ENCODE results near the gene RHBDL3. TPM values are rescaled to one million over a fixed set of nuclear protein-coding genes. Genes with fewer than 3 reads are reported as not detected.
A peak's percentile ranks its signal among the peaks of the same experiment; 100 is the strongest.
"Not testable (repeated sequence)": the region's sequence is repeated elsewhere in the genome, so short reads cannot be mapped to it uniquely, and the experiment has no call there.

The RHBDL3 gene
- total RNA-seq, 1 donor from 2014 or later = 0.25 TPM

DNA sequence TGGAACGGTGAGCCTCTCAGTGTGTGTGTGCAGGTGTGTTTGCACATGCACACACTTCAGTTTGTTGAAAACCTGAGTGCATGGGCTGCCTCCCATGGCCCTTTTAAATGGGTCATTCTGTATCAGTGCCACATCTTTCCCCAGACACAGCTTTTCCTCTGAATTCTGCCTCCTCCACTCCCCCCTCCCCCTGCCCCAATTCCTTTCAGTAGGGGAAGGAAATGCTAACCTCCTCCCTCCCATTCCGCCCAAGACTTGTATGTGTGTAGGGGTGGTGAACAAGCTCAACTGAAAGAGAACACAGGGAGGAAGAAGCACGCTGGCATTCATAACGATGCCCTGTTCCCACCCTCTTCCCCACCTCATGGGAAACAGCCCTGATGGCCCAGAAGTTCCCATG lies 42.0 kb downstream of the RHBDL3 start:
- Mint-ChIP-seq H3K27me3 (ENCODE audit: low read depth) (peaks cover 4% of the 10 kb centered on the region), H3K4me1 (ENCODE audit: low read depth) (peaks cover 11% of the 10 kb centered on the region), H3K9me3 (ENCODE audit: low read depth) (no peaks in the 10 kb centered on the region), H3K4me3 (ENCODE audit: unreplicated experiment) (no peak overlapping the region), H3K27ac (ENCODE audit: unreplicated experiment) (no peak overlapping the region), H3K36me3 (ENCODE audit: low read depth) (no peaks in the 10 kb centered on the region)
- TF ChIP-seq CTCF (IDR thresholded peaks at IDR 0.05) = no peak
- DNase-seq (ENCODE audit: low spot score) = no peak

DNA sequence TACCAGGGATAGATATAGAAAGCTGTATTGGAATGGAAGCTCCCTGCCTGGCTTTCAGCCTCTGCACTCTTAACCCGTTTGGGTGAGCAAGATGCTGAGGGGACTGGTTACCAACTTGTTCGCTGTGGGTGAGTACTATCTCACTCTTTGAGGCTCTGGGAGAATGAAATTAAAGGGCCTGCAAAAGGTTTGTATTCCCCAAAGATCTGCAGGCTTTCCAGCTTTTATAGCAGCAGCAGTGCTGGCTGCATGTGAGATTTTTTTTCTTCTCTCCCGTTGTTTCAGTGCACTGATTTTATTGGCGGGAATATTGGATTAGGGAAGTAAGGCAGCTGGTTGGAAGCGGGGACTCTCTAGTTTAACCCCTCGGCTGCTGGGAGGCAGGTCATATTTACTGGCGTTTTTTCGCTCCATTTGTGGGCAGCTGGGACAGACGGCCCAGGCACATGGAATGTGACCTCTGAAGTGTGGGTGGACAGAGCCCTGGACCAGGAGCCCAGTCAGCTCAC lies 45.5 kb downstream of the RHBDL3 start:
- Mint-ChIP-seq H3K4me3 (ENCODE audit: unreplicated experiment) (no peak overlapping the region), H3K4me1 (ENCODE audit: low read depth) (peaks cover 6% of the 10 kb centered on the region), H3K27ac (ENCODE audit: unreplicated experiment) (no peak overlapping the region), H3K36me3 (ENCODE audit: low read depth) (no peaks in the 10 kb centered on the region), H3K27me3 (ENCODE audit: low read depth) (peaks cover 16% of the 10 kb centered on the region), H3K9me3 (ENCODE audit: low read depth) (no peaks in the 10 kb centered on the region)
- no peak for TF ChIP-seq CTCF (IDR thresholded peaks at IDR 0.05)
- DNase-seq (ENCODE audit: low spot score) = peak; percentile 15

GRCh38 chr17:32314636-32315035 lies 49.0 kb downstream of the RHBDL3 start:
- Mint-ChIP-seq H3K27ac (ENCODE audit: unreplicated experiment) (no peak overlapping the region), H3K36me3 (ENCODE audit: low read depth) (no peaks in the 10 kb centered on the region), H3K9me3 (ENCODE audit: low read depth) (no peaks in the 10 kb centered on the region), H3K4me3 (ENCODE audit: unreplicated experiment) (no peak overlapping the region), H3K4me1 (ENCODE audit: low read depth) (peaks cover 6% of the 10 kb centered on the region), H3K27me3 (ENCODE audit: low read depth) (peaks cover 13% of the 10 kb centered on the region)
- TF ChIP-seq CTCF (IDR thresholded peaks at IDR 0.05) = no peak
- peak; percentile 37 for DNase-seq (ENCODE audit: low spot score)

DNA sequence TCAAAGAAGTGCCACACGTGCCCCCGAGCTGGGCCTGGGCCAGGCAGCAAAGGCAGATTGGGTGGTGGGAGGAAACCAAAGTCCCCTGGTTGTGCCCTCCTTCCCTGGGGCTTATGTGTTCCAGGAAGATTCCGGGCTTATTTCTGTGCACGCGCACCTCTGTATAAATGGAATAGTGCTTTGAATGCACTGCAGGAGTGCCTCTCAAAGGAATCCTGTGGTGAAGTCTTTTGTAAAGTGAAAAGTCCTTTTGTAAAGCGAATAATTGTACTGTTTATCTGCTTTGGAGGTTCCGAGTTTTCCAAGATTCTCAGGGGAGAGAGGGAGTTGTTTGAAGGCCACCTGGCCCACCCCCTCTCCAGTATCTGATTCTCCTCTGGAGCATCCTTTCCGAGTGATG lies 49.5 kb downstream of the RHBDL3 start:
- Mint-ChIP-seq H3K27ac (ENCODE audit: unreplicated experiment) (no peak overlapping the region), H3K4me3 (ENCODE audit: unreplicated experiment) (no peak overlapping the region), H3K4me1 (ENCODE audit: low read depth) (peaks cover 6% of the 10 kb centered on the region), H3K9me3 (ENCODE audit: low read depth) (no peaks in the 10 kb centered on the region), H3K36me3 (ENCODE audit: low read depth) (no peaks in the 10 kb centered on the region), H3K27me3 (ENCODE audit: low read depth) (peaks cover 13% of the 10 kb centered on the region)
- TF ChIP-seq CTCF (IDR thresholded peaks at IDR 0.05) = no peak
- DNase-seq (ENCODE audit: low spot score) = peak; percentile 34

- H3K36me3 Mint-ChIP-seq (ENCODE audit: low read depth); H3K4me1 Mint-ChIP-seq (ENCODE audit: low read depth); H3K4me3 Mint-ChIP-seq (ENCODE audit: unreplicated experiment); H3K27ac Mint-ChIP-seq (ENCODE audit: unreplicated experiment); H3K9me3 Mint-ChIP-seq (ENCODE audit: low read depth): not testable (repeated sequence)
- H3K27me3 Mint-ChIP-seq (ENCODE audit: low read depth) = peaks cover 13% of the 10 kb centered on the region
- peak; percentile 1 for DNase-seq (ENCODE audit: low spot score)
Measured at GRCh38 chr17:32316653-32317052, 51.0 kb downstream of the RHBDL3 start.

- Mint-ChIP-seq H3K36me3 (ENCODE audit: low read depth) (no peaks in the 10 kb centered on the region), H3K27ac (ENCODE audit: unreplicated experiment) (no peak overlapping the region), H3K4me3 (ENCODE audit: unreplicated experiment) (no peak overlapping the region), H3K9me3 (ENCODE audit: low read depth) (no peaks in the 10 kb centered on the region), H3K27me3 (ENCODE audit: low read depth) (peaks cover 13% of the 10 kb centered on the region), H3K4me1 (ENCODE audit: low read depth) (no peaks in the 10 kb centered on the region)
- no peak for TF ChIP-seq CTCF (IDR thresholded peaks at IDR 0.05)
- DNase-seq (ENCODE audit: low spot score) = no peak
Measured at GRCh38 chr17:32317353-32317752, 51.7 kb downstream of the RHBDL3 start.

Data from chondrocyte (in vitro differentiated cells).